NCI-H2196 (cell line): ENCODE data around the gene NFYB.
"Not testable (repeated sequence)": the region's sequence is repeated elsewhere in the genome, so short reads cannot be mapped to it uniquely, and the experiment has no call there.

ENCODE experiments used
- DNase-seq: peaks from one replicate; lab custom pipeline; 2025; ENCODE audit not compliant: unreplicated experiment; lab: John Stamatoyannopoulos, UW

The NFYB gene

DNA sequence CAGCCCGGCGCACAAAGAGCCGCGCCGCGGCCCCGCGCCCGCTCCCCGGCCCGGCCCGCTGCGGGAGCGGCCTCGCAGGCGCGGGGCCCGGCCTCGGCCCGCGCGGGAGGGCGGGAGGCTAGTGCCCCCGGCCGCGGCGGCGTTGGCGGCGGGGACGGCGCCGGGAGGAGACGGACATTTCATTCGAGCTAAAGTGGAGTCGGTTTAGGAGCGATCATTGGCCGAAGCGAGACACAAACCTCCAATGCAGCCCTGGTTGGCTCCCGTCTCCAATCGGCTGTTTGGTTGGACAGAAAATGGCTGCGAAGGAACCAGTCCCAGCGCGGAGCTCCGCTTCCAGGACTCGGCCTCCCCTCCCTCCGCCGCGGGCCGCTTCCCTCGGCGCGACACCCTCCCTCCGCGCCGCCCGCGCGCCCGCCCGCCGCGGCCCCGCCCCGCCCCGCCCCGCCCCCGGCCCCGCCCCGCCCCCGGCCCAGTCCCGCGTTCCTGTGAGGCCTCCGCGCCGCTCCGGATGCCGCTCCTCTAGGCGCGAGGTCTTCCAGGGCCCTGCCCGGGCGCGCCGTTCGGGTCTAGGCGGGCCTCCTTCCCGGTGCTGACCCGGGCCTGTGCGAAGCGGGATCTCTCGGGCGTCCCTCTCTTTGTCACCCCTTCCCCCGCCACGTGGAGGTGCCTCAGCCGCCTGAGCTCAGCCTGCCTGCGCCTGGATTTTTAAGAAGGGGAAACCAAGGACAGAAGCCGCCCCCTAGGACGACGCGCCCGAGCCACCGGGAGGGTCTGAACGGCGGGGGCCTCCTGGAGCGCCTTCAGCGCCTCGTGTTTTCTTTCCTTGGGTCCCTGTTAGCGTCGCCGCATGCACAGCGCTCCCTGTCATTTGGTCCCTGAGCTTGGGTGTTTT is at the start of gene NFYB:
Gene NFYB (minus strand): TSS at position 309 of the 895 bp plus-strand sequence. CDS start 2,757 bp downstream, outside the sequence.
- peak; percentile 93 for DNase-seq

DNA sequence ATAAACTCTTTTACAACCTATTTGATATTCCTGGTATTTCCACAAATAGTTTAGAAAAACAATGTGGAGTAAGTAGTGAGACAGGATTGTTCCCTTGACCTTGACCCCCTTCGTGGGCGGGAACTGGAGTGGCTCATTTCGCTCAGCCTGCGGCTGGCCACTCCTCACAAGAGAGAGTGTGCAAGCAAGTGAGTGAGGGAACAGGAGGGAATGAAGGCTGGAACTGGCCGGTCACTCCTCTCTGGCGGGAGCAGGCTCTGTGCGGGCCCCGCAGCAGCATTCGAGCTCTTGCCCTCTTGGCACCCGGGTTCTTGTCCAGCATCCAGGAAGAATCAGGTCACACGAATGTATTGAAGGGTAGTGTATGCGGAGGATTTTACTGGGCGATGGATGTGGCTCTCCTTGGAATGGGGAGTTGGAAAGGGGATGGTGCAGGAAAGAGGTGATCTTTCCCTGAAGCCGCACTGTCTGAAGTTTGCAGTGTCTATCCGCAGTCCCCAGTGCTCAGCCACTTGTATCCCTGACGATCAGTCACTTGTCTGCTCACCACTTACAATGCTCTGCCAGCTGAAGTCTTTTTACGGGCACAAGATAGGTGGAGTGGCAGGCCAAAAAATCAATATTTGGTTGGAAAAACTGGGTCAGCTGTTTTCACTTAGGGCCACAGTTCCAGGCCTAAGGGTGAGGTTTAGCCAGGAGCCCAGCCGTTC is 49.6 kb upstream of the NFYB start:
- DNase-seq: no peak

DNA sequence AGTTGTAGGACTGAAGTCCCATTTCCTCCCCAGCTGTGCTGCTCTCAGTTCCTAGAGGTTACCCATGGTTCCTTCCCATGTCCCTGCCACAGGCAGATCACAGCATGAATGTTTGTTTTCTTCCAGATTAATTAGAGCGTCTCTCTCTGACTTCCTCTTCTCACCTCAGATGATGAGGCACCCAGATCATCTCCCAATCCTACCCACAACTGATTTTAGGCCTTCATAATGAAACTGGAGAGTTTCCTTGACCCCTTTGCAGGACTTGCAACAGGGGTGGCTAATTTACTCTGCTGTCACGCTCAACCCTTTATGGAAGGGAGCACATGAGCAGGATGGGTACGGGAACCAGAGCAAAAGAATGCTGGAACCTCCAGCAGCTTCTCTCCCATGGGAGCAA is 45.4 kb upstream of the NFYB start:
- no peak for DNase-seq

DNA sequence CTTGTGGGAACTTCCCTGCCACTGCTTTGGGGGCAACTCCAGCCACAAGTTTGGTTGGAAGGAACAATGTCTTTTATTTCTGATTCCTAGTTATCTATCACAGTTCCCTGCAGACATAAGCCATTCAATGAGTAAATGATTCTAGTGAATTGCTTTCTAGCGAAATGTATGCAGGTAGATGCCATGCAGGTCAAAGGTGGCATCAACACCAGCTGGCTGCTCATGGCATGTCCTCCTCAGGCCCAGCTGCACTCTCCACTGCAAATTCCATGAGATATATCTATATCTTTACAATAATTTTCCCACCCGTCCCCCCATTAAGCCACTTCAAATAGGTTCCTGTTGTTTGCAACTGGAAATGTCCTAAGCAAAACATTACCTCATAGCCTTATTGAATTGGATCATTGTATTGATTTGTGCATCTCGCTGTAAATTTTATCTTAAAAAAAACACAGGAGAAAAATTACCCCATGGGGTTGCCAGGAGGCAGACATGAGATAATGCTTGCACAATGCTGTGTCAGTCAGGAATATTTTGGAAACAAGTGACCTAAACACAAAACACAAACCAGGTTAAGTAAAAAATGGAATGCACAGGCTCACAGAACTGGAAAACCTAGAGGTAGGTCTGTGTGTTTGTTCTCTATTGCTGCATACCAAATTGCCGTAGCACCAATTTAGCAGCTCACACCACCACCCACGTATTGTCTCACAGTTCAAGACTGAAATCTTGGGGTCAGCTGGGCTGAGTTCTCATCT is 44.8 kb upstream of the NFYB start:
- no peak for DNase-seq

DNA sequence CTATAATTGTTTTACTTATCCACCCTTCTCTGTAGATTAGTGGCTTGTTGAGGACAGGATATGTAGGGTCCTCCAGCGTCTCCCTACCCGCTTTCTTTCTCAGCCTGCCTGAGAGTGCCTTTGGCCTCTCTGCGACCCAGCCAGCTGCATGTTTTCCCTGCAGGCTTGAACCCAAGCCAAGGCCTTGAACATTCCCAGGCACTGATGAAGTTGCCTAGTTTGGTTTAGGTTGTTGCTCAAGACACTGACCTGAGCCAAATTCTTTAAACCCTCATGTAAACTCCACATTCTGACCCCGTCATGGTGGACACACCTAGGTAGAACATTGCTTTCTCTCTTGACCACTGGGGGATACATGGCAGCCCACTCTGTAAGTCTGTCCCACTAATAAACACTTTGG is 44.1 kb upstream of the NFYB start:
- DNase-seq: no peak

DNA sequence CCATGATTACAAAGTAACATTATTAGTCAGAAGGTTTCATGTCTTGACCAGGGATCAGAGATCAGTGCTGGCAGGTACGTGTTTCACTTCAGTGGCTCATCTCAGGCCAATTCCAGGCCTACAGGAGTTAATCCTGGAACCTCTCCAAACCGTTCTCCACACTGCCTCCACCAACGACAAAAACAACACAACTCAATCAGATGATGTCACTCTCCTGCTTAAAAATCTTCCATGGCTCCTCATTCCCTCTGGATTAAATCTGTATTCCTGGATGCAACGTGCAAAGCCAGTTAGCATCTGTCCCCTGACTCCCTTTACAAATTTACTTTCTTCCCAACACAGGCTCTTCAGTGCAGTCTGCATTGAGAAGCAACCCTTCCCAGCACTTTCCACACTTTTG is 43.3 kb upstream of the NFYB start:
- peak; percentile 15 for DNase-seq

DNA sequence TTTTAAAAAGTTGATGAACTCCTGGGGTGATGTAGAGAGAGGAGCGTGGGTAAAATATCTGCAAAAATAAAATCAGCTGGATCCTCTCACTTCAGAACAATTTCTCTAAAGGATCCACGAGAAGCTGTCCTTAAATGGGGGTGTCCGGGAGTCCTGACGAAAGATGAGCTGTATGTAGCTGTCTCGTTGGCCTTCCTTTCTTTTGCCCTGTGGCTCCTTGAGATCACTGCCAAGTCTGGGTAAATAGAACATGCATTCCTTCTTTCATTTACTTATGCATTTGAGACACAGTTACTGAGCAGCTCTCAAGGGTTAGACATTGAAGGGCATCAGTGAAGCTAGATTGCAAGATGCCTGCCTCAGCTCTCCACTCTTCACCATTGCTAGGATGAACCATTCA is 42.4 kb upstream of the NFYB start:
- DNase-seq: no peak

DNA sequence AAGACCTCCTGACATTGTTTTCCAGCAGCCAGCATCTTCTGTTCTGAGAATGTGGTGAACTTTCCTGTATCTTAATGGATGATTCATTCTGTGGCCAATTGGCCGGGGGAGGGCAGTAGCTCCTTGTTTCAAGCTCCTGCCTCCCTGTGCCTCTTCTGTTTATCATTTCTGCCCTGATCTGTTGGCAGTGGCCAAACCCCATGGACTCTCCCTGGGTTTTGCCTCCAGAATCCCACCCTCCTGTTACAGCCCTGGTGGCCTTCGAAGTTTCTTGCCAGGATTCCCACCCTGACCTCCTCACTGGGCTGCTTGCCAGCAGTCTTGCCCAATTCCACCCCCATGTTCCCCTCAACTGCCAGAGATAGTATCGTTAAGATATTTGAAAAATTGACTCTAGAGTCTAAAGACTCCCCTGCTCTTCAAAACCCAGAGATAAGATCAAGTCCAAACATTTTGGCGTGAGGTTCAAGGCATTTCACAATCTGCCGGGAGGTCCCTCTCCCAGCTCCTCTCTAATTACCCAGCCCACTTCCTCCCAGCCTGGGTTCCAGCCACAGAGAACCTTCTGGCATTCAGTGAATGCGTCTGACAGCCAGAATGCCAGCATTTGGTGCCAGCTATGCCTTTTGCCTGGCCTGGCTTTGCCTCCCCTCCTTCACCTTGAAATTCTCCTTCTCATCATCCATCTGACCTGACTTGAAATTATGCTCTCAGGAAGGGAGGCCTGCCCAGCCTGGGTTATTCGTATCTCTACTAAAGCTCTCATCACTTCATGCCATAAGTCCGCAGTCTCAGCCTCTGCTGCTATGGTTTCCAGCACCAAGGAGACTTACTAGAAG is 39.9 kb upstream of the NFYB start:
- DNase-seq: peak; percentile 57

DNA sequence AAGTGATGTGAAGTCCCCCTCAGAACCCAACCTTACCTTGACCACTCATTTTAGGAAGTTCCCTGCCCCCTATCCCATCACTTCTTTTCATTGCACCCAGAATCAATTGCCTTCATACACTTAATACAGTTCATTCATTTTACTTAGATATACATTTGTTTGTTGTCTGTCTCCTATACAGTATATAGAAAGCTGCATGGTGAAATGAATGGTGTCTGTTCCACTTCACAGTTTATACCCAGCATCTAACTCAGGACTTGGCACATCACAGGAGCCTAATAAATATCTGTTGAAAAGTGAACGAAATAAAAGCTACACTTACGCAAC is 39.3 kb upstream of the NFYB start:
- no peak for DNase-seq

DNA sequence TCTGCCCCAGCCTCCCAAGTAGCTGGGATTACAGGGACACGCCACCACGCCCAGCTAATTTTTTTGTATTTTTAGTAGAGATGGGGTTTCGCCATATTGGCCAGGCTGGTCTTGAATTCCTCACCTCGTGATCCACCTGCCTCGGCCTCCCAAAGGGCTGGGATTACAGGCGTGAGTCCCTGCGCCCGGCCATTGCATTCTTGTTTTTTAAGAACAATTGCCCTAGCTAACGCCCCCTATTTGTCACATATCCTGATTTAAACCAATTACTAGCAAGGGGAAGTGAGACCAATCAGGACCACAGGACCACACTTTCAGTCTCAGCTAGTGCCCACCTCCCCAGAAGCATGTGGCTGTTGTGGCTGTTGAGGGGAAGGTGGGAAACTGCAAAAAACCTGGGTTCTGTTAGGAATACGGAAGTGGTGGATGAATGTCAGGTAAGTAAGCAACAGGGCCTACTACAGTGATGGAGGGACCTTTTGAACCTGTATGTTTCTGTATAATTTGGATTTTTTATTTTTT is 37.8 kb upstream of the NFYB start:
- DNase-seq: no peak

DNA sequence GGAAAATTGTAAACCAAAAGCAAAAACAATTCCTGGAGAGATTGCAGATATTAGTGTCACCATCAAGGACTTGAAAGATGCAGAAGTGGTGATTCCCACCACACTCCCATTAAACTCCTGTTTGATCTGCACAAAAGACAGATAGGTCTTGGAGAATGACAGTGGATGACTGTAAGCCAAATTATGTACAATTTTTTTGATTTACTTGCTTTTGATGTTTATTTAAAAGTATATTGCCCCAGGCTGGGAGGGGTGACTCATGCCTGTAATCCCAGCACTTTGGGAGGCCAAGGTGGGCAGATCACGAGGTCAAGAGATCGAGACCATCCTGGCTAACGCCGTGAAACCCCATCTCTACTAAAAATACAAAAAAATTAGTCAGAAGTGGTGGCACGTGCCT is 35.8 kb upstream of the NFYB start:
- DNase-seq: not testable (repeated sequence)

DNA sequence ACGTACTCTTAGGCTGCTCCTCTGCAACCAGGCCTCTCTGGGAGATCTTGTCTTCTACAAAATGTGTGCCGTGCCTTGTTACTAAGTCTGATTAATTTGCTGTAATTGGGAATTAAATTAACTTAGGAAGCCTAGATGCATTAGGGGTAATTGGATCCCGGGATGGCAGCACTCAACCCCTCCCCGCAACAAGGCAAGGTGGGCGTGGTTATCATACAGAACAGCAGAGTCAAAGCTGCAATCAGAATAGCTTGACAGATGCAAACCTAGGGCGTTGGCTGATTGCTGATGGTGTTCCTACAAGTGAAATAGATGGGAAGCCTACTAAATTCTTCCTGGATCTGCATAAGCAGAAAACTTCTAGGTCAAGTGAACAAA is 34.5 kb upstream of the NFYB start:
- DNase-seq: no peak

DNA sequence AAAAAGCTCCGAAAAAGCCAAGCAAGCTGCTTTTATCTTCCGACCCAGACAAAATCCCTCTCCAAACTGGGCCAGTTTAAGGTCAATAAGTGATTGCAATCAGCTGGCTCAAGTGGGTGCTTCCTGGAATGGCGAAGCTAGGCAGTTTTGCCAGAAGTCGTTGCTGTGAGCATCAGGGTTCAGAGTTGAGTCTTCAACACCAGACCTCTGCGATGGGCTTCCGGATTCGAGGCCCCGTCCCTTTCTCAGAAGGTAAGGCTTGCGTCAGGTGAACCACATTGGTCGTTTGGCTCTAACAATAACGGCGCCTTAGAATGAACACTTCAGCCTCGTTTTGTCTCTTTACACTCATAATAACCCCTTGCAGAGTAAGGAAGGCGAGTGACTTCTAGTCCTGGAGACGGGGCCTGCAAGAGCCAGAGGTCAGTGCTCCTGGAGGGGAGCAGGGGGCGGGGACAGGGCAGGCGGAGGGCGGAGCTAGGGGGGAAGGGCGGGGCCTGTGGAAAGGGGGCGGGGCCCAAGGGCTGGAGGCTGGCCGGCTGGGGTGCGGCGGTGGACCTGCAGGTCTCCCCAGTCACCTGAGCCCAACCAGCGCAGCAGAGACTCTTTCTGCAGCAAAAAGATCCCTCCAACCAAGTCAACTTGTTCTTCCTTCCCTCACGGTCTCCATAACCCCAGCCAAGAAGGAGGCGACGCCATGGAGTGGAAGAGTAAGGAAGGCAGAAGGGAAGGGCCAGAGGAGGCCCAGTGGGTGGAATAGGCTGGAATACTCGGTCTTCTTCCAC is 34.0 kb upstream of the NFYB start:
- peak; percentile 47 for DNase-seq

DNA sequence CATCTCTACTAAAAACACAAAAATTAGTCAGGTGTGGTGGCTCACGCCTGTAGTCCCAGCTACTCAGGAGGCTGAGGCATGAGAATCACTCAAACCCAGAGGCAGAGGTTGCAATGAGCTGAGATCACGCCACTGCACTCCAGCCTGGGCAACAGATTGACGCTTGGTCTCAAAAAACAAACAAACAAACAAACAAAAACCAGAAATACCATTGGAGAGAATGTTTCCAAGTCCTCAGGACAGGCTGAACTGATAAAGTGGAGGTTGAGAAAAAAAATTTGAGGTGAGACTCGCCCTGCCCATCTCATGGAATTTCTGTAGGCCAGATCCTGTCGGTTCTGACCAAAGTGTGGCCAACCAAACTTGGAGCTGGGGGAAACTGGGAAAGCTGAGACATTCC is 30.6 kb upstream of the NFYB start:
- no peak for DNase-seq

DNA sequence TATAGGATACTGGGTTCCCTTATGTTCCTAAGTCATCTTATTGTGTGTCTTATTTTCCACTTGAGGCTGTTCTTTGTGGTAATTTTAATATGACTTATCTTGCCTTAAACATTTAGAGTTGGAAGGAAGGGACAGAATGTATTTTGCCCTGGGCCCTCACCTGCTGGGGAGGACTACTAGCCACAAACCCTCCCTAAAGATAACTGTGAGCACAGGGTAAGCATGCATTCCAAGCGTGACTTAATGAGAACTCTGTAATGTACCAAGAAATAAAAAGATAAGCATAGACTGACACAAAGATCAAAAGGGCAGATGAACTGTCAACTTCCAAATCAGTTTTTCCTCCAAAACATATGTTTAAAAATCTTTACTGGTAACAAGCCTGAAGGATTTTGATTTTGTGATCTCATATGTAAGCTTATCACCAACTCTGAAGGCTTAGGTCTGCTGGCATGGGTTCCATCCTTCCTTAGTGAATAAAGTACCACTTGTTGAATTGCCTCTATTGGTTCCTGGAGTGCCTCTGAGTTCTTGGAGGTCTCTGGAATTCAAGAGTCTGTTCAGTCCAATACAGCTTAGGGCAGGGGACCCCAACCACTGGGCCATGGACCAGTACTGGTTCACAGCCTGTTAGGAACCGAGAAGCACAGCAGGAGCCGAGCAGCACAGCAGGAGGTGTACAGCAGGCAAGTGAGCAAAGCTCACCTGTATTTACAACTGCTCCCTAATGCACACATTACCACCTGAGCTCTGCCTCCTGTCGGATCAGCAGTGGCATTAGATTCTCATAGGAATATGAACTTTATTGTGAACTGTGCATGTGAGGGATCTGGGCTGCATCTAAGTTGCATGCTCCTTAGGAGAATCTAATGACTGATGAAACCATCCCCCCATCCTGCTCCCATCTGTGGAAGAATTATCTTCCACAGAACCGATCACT is 29.8 kb upstream of the NFYB start:
- no peak for DNase-seq

DNA sequence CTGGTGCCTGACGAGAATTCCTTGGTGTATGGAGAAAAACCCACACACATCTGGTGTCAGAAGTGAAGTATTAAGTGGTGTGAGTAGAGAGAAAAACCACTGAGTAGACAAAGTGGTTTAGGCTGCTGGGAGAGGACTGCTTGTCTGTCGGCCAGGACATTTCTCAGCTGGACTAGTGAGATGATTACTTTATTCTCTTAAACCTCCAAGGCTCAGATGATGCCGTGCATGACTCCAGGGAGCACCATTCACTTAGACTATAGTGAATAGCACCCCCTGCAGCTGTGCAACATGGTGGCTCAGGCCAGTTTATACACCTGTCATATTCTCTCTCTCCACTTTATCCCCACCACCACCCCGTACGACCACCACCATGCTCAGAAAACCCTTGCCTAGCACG is 28.5 kb upstream of the NFYB start:
- DNase-seq: no peak

DNA sequence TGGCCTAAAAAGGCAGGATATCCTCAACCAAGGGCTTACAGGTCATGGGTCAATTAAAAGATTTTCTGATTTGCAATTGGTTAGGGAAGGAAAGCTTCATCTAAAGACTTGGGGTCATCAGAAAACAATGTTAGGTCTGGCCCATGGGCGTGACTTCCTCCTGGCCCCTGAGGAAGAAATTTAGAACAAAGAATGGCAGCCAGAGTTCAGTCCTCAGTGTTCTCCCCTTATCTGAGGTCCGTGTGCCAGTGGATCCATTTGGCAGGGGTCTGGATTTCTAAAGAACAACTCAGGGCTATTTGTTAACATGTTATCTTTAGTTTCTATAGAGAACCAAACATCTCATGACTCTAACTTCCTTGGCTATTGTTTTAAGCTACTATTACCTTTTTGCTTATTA is 27.8 kb upstream of the NFYB start:
- no peak for DNase-seq

DNA sequence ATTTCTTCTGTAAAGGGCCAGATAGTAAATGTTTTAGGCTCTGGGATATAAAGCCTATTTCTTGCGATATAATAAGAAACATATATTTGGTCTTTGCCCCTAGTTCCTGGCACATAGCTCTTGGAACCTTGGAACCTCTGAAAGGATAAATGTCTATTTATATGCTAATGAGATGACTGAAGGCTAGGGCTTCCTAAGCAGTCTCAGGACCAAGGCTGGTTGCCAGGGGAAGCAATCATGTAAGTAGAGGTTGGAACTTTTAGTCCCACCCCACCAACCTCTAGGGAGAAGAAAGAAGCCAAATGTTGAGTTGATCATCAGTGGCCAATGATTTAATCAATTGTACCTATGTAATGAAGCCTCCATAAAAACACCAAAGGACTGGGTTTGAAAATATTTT is 26.6 kb upstream of the NFYB start:
- DNase-seq: no peak

DNA sequence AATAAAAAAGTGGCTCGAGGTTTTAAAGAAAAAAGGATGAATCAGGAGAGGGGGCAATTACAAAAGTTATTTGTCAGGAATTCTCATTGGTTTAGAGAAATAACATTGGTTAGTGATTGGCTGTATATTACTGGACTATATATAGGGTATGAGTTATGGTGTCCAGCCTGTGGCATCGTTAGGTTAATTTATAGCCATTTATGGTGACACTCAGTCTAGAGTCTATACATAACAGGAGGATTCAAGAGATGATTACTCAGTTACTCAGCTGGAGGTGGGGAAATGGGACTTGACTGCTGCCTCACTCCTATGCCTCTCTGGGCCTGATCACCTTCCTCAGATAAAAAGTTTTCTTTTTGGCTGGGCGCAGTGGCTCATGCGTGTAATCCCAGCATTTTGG is 25.6 kb upstream of the NFYB start:
- no peak for DNase-seq
